Measurements from ENCODE around the gene C2orf69.

Gene C2orf69

DNA sequence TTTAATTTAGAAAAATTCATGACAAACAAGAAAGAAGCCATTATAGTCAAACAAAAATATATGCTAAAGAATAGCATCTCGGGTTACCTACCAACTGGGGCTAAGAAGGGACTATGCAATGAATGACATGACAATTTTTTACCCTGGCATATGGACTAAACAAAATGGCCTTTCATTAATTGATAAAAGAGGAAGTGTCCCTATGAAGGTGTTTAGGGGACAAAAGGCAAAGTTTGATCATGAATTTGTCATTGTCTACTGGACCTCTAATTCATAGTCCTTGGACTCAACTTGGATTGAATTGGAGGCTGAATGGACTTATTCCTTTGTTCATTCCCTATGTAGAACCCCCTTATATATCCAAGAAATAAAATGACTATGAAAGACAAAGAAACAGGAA, 57.0 kb downstream of the C2orf69 start:
- no peak for DNase-seq (ENCODE audit: low spot score)

DNA sequence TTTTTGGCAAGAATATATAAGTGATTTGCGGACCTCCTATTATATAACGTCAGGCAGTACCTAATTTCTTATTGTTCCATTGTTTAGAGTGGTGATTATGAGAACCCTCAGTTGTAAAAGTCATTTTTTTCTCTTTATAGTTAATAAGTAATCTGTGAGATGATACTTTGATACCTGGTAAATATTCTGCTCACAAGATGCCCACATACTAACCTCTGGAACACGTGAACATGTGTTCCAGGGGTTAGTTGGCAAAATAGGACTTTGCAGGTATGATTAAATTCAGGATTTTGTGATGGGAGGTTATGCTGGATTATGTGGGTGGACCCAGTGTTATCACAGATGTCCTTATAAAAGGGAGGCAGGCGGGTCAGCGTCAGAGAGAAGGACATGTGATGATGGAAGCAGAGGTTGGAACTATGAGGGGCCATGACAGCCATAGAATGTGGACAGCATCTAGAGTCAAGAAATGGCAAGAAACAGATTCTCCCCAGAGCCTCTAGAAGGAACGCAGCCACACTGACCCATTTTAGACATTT, 61.1 kb downstream of the C2orf69 start:
- no peak for DNase-seq (ENCODE audit: low spot score)

DNA sequence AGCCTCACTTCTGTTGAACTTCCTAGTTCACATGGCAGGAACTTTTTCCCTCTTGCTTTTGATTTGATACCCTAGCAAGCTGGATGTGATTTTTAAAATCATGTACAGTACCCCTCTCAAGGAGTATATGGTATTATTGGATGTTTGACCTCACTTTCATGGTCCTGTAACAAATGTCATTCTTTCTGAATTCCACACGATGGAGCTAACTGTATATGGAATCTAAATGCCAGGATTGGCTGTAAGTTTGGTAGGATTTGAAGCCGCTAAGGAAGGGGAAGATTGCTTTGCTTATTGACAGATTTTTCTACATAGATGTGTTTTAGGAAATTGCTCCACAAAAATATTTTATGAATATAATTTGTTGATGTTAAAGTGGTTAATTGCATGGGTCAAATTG, 62.6 kb downstream of the C2orf69 start:
- no peak for DNase-seq (ENCODE audit: low spot score)

DNA sequence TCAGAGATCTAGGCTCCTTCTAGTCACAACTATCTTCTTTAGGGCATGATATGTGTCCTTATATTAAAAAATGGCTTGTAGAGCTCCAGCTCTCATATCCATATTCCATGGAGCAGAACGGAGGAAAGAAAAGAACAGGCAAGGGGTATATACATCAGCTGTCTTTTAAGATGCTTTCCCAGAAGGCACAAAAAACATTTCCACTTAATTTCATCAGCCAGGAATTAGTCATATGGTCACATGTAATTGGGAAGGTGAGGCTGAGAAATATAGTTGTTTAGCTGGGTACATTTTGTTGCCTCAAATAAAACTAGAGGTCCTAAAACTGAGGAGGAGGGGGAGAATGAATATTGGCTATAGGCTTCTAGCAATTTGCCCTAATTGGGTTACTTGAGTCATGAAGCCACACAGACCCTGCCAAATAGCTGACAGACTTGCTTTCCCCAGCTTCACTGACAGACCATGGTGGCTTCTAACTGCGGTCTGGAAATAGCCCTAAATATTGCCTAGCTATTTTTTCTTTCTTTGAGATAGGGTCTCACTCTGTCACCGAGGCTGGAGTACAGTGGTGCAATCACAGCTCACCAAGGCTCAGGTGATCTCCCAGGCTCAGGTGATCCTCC, 64.3 kb downstream of the C2orf69 start:
- no peak for DNase-seq (ENCODE audit: low spot score)

Measured in activated CD4-positive, alpha-beta T cell treated with anti-CD3 and anti-CD28 coated beads, Interleukin-2, Interleukin-4, amounts not matched to agents 100 ng/mL and 50 ng/mL, durations not matched to agents 16 hours and 8 hours (primary cell).